CD8-positive, alpha-beta memory T cell (primary cell): ENCODE measurements around the gene CENPV. TPM values are rescaled to one million over a fixed set of nuclear protein-coding genes. Genes with fewer than 3 reads are reported as not detected.

Experiments
- CTCF ChIA-PET: fragments of 350-600 bp; sonication (Branson Sonifier 250); formaldehyde crosslinking; loops from one replicate; lab custom pipeline; 2021; ENCODE audit warnings: antibody characterized with exemption; lab: Charles Lee
- POLR2A ChIA-PET: fragments of 350-600 bp; sonication (Branson Sonifier 250); formaldehyde crosslinking; loops from one replicate; lab custom pipeline; 2021; ENCODE audit warnings: antibody characterized with exemption; lab: Charles Lee
- DNase-seq, 5 donors: peaks; one replicate each; pipeline versions ENCODE4 v3.0.0 to v3.0.0-alpha.2; 2020 to 2022; ENCODE audit warnings: mixed read lengths in 1 of 5
- H3K27ac ChIP-seq: one replicate; pipeline ENCODE4 v1.7.0; 2013; ENCODE audit warnings: low read depth, mild to moderate bottlenecking, low read length, moderate library complexity
- H3K27me3 ChIP-seq: 2 replicates; pipeline ENCODE4 v1.7.0; 2013; ENCODE audit warnings: low read length, mild to moderate bottlenecking; ENCODE audit not compliant: insufficient read depth, poor library complexity, severe bottlenecking
- H3K36me3 ChIP-seq: 2 replicates; pipeline ENCODE4 v1.7.0; 2013; ENCODE audit warnings: mild to moderate bottlenecking, low read length, moderate library complexity; ENCODE audit not compliant: insufficient read depth
- H3K4me1 ChIP-seq: 2 replicates; pipeline ENCODE4 v1.7.0; 2013; ENCODE audit warnings: mild to moderate bottlenecking, low read length, moderate library complexity; ENCODE audit not compliant: insufficient read depth
- H3K4me3 ChIP-seq: 2 replicates; pipeline ENCODE4 v1.7.0; 2013; ENCODE audit warnings: mild to moderate bottlenecking, low read length
- H3K9me3 ChIP-seq: 2 replicates; pipeline ENCODE4 v1.7.0; 2013; ENCODE audit warnings: mild to moderate bottlenecking, low read length
- H3K27ac Mint-ChIP-seq, 8 donors: one replicate each; pipeline ENCODE4 v1.8.0; 2020 to 2021; ENCODE audit warnings: mixed read lengths in 8 of 8, mild to moderate bottlenecking in 6 of 8, inconsistent platforms in 3 of 8, moderate library complexity in 3 of 8
- H3K27me3 Mint-ChIP-seq, 2 donors: one replicate each; pipeline ENCODE4 v1.8.0; 2020 to 2021; ENCODE audit warnings: mixed read lengths in 2 of 2, mild to moderate bottlenecking in 1 of 2, moderate library complexity in 1 of 2
- H3K36me3 Mint-ChIP-seq, 3 donors: one replicate each; pipeline ENCODE4 v1.8.0; 2020 to 2021; ENCODE audit warnings: mixed read lengths in 3 of 3, inconsistent platforms in 1 of 3, mild to moderate bottlenecking in 1 of 3
- H3K4me1 Mint-ChIP-seq, 3 donors: one replicate each; pipeline ENCODE4 v1.8.0; 2020 to 2021; ENCODE audit warnings: mixed read lengths in 3 of 3, inconsistent platforms in 1 of 3, mild to moderate bottlenecking in 1 of 3
- H3K4me3 Mint-ChIP-seq, 7 donors: one replicate each; pipeline ENCODE4 v1.8.0; 2020 to 2021; ENCODE audit warnings: mixed read lengths in 7 of 7, mild to moderate bottlenecking in 6 of 7, moderate library complexity in 4 of 7, inconsistent platforms in 2 of 7
- H3K9me3 Mint-ChIP-seq, 5 donors: one replicate each; pipeline ENCODE4 v1.8.0; 2020 to 2022; ENCODE audit warnings: mixed read lengths in 5 of 5, mild to moderate bottlenecking in 3 of 5, moderate library complexity in 2 of 5, inconsistent platforms in 1 of 5
- polyA plus RNA-seq: library from polyadenylated mRNA; unstranded; fragments of 300-500 nt; fragmentation: Illumina TruSeq; gene quantifications from one replicate; pipeline ENCODE4 v1.2.3, GENCODE V29; 2021
- total RNA-seq, 2 experiments: library from RNA; stranded (reverse); gene quantifications; one replicate each; pipeline ENCODE4 v1.2.3, GENCODE V29; 2021

Gene CENPV
- total and polyA plus RNA-seq, 3 experiments from 2014 or later, result 18.2 to 56.4 (median 53.4) TPM

DNA sequence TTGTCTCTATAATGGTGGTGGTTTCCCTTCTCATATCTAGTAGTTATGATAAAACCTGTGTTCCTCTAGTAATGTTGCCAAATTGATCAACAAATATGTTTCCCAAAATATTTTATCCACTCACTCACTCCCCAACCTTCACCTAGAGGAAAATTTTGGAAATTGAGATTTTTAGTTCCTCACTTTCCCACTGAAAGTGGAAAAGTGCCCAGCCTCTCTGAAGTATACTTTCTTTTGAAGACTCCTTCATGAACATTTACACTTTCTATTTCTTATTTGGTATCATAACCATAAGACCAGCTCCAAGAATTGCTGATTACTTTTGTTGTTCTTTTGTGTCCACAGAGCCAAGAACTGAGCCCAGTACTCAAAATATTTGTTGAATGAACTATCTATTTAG is 5.1 kb upstream of the CENPV start:
- H3K27me3 Mint-ChIP-seq, result no peaks in the 10 kb centered on the region
- POLR2A ChIA-PET, result no interaction called here

GRCh38 chr17:16354585-16354984 is 1.3 kb upstream of the CENPV start:
- H3K27me3 Mint-ChIP-seq, result peaks cover 0 to 2% of the 10 kb centered on the region in 2 donors
- peaks cover 13% of the 10 kb centered on the region for H3K4me1 ChIP-seq
- H3K27ac Mint-ChIP-seq, result peak overlapping the region in 1 of 8 donors; percentile 27
- H3K36me3 Mint-ChIP-seq, result peaks cover 0 to 4% (median 0%) of the 10 kb centered on the region in 3 donors
- H3K9me3 ChIP-seq, result no peaks in the 10 kb centered on the region
- no peak overlapping the region for H3K27ac ChIP-seq
- no peaks in the 10 kb centered on the region for H3K36me3 ChIP-seq
- no peak for DNase-seq
- H3K27me3 ChIP-seq, result no peaks in the 10 kb centered on the region
- H3K9me3 Mint-ChIP-seq, result no peaks in the 10 kb centered on the region
- ChIA-PET CTCF (interaction anchor here (10.7 kb wide), 1 partner anchor 10 kb away, joined by 68 read pairs; no protein-coding TSS in a partner anchor), POLR2A (no interaction called here)
- H3K4me1 Mint-ChIP-seq, result peaks cover 17 to 21% (median 20%) of the 10 kb centered on the region in 3 donors
- H3K4me3 Mint-ChIP-seq, result peak overlapping the region in 6 of 7 donors; percentile 51 to 90 (median 86)
- no peak overlapping the region for H3K4me3 ChIP-seq

More for the DNA sequence above, 5.1 kb upstream of the CENPV start:
- Mint-ChIP-seq H3K27ac (no peak overlapping the region), H3K9me3 (no peaks in the 10 kb centered on the region), H3K36me3 (peaks cover 0 to 2% (median 0%) of the 10 kb centered on the region in 3 donors), H3K4me1 (peaks cover 2 to 5% (median 5%) of the 10 kb centered on the region in 3 donors), H3K4me3 (peak overlapping the region in 1 of 7 donors; percentile 61)
- CTCF ChIA-PET, result no interaction called here
- no peak for DNase-seq
- Histone ChIP-seq H3K4me3 (no peak overlapping the region), H3K27me3 (no peaks in the 10 kb centered on the region), H3K36me3 (no peaks in the 10 kb centered on the region), H3K27ac (no peak overlapping the region), H3K4me1 (peaks cover 4% of the 10 kb centered on the region), H3K9me3 (no peaks in the 10 kb centered on the region)

DNA sequence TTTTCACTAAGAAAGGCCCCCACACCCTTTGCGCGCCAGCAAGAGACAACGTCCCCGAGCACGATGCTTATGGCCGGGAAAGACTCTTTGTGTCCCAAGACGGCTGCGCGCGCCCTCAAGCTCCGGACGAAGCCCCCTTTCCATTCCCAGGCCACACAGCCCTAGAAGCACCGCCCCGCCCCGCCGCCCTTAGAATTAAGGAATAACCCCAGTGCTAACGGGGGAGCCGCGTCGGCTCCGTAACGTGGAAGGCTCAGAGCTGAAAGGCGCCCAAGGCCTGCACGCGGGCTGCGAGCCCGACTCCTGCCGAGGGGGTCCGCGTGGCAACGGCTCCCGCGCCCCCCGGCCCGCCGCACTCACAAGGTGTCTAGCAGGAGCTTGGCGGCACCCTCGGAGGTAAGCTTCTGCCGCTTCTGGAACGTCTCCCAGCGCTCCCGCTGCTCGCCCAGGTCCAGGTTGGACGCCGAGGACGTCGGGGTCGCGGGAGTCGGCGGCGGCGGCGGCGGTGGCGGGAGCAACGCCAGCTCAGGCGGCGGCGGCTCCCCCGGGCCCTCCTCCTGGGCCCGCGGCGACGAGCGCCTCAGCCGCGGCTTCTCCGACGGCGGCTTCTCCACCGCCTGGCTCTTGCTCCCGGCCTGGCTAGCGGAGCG is 477 bp downstream of the CENPV start:
- H3K9me3 ChIP-seq, result no peaks in the 10 kb centered on the region
- no peaks in the 10 kb centered on the region for H3K36me3 ChIP-seq
- Mint-ChIP-seq H3K36me3 (peaks cover 0 to 13% (median 0%) of the 10 kb centered on the region in 3 donors), H3K9me3 (no peaks in the 10 kb centered on the region), H3K4me3 (peak overlapping the region; percentile 93 to 98 (median 94)), H3K27me3 (peaks cover 0 to 2% of the 10 kb centered on the region in 2 donors), H3K4me1 (peaks cover 17 to 21% (median 20%) of the 10 kb centered on the region in 3 donors), H3K27ac (peak overlapping the region; percentile 57 to 95 (median 78))
- H3K4me3 ChIP-seq, result peak overlapping the region; percentile 69
- peaks cover 13% of the 10 kb centered on the region for H3K4me1 ChIP-seq
- H3K27me3 ChIP-seq, result no peaks in the 10 kb centered on the region
- ChIA-PET CTCF (interaction anchor here (0.5 to 10.7 kb wide), 9 partner anchors 8 to 332 kb away, joined by 3 to 68 read pairs (median 4); partner anchors contain the start of gene TRPV2), POLR2A (interaction anchor here (0.6 to 1.6 kb wide), 6 partner anchors 11 to 183 kb away, joined by 3 to 13 read pairs (median 6); partner anchors contain the start of gene UBB)
- DNase-seq, result peak; percentile 10 to 58 (median 47)
- H3K27ac ChIP-seq, result peak overlapping the region; percentile 20

- peaks cover 0 to 2% of the 10 kb centered on the region in 2 donors for H3K27me3 Mint-ChIP-seq
- H3K27me3 ChIP-seq, result no peaks in the 10 kb centered on the region
- peak overlapping the region; percentile 93 to 98 (median 94) for H3K4me3 Mint-ChIP-seq
- H3K4me1 ChIP-seq, result peaks cover 13% of the 10 kb centered on the region
- H3K36me3 ChIP-seq, result no peaks in the 10 kb centered on the region
- H3K9me3 ChIP-seq, result no peaks in the 10 kb centered on the region
- H3K4me1 Mint-ChIP-seq, result peaks cover 17 to 21% (median 20%) of the 10 kb centered on the region in 3 donors
- POLR2A ChIA-PET, result interaction anchor here (0.9 to 1.6 kb wide), 4 partner anchors 11 to 184 kb away, joined by 3 to 13 read pairs (median 6); partner anchors contain the start of gene UBB
- H3K27ac Mint-ChIP-seq, result peak overlapping the region in 6 of 8 donors; percentile 57 to 90 (median 78)
- H3K9me3 Mint-ChIP-seq, result no peaks in the 10 kb centered on the region
- H3K27ac ChIP-seq, result peak overlapping the region; percentile 20
- H3K4me3 ChIP-seq, result peak overlapping the region; percentile 69
- DNase-seq, result peak in 3 of 5 donors; percentile 8 to 31 (median 14)
- CTCF ChIA-PET, result interaction anchor here (0.9 to 10.7 kb wide), 3 partner anchors 8 to 66 kb away, joined by 4 to 68 read pairs (median 15); no protein-coding TSS in a partner anchor
- H3K36me3 Mint-ChIP-seq, result peaks cover 0 to 16% (median 0%) of the 10 kb centered on the region in 3 donors
Observed at GRCh38 chr17:16352303-16352666, 984 bp downstream of the CENPV start.

DNA sequence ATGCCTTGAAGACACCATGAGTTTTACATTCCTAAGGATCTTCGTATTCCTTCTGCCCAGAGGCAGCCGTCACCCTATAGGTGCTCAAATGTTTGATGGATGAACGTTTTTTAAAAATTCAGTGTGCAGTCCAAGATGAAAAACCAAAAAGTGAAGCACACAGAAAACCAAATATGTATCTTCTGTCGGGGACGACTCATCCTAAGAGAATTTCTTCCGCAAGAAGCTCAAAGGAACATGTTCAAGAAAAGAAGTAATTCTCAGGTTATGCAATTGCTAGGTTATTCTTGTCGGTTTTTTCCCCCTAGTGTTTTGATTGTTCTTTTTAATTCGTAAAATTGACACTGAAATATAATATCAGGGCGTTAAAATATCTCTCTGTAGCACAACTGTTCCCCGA is 1.4 kb downstream of the CENPV start:
- ChIA-PET POLR2A (interaction anchor here (1.2 kb wide), 1 partner anchor 12 kb away, joined by 3 read pairs; no protein-coding TSS in a partner anchor), CTCF (interaction anchor here (1.5 to 10.7 kb wide), 2 partner anchors 12 to 64 kb away, joined by 4 to 68 read pairs; partner anchors contain the start of gene TRPV2)
- Histone ChIP-seq H3K9me3 (no peaks in the 10 kb centered on the region), H3K27me3 (no peaks in the 10 kb centered on the region), H3K36me3 (no peaks in the 10 kb centered on the region), H3K27ac (peak overlapping the region; percentile 20), H3K4me1 (peaks cover 13% of the 10 kb centered on the region), H3K4me3 (peak overlapping the region; percentile 69)
- H3K9me3 Mint-ChIP-seq, result no peaks in the 10 kb centered on the region
- H3K4me1 Mint-ChIP-seq, result peaks cover 17 to 21% (median 20%) of the 10 kb centered on the region in 3 donors
- H3K4me3 Mint-ChIP-seq, result peak overlapping the region; percentile 93 to 98 (median 94)
- DNase-seq, result no peak
- H3K27ac Mint-ChIP-seq, result peak overlapping the region in 6 of 8 donors; percentile 57 to 90 (median 78)
- peaks cover 0 to 16% (median 0%) of the 10 kb centered on the region in 3 donors for H3K36me3 Mint-ChIP-seq
- peaks cover 0 to 2% of the 10 kb centered on the region in 2 donors for H3K27me3 Mint-ChIP-seq

DNA sequence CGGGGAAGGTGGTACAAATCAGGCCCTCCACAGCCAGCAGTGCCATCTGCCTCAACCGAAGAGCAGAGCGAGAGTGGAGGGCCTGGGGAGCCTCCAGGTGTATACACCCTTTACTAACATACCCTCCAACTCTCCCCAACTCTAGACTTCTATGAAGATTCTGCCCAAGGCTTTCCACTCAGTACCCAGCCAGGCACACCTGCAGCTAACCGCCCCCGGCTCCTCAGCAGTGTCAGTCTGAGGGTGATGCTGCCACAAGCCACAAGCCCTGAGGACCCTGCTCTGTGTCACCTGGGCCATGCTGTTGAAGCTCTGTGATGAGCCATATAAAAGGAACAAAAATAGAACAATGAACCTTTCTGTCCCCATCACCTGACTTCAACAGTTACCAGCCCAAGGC is 3.8 kb downstream of the CENPV start:
- Mint-ChIP-seq H3K4me1 (peaks cover 17 to 21% (median 20%) of the 10 kb centered on the region in 3 donors), H3K4me3 (peak overlapping the region in 1 of 7 donors; percentile 40), H3K27ac (peak overlapping the region in 2 of 8 donors; percentile 11 to 37), H3K27me3 (peaks cover 0 to 2% of the 10 kb centered on the region in 2 donors), H3K36me3 (peaks cover 0 to 21% (median 0%) of the 10 kb centered on the region in 3 donors), H3K9me3 (no peaks in the 10 kb centered on the region)
- Histone ChIP-seq H3K27ac (no peak overlapping the region), H3K36me3 (no peaks in the 10 kb centered on the region), H3K4me1 (peaks cover 13% of the 10 kb centered on the region), H3K9me3 (no peaks in the 10 kb centered on the region), H3K27me3 (no peaks in the 10 kb centered on the region), H3K4me3 (no peak overlapping the region)
- DNase-seq, result no peak
- ChIA-PET POLR2A (interaction anchor here (0.7 kb wide), 2 partner anchors 11 to 29 kb away, joined by 3 read pairs; no protein-coding TSS in a partner anchor), CTCF (interaction anchor here (10.7 kb wide), 1 partner anchor 15 kb away, joined by 68 read pairs; no protein-coding TSS in a partner anchor)

DNA sequence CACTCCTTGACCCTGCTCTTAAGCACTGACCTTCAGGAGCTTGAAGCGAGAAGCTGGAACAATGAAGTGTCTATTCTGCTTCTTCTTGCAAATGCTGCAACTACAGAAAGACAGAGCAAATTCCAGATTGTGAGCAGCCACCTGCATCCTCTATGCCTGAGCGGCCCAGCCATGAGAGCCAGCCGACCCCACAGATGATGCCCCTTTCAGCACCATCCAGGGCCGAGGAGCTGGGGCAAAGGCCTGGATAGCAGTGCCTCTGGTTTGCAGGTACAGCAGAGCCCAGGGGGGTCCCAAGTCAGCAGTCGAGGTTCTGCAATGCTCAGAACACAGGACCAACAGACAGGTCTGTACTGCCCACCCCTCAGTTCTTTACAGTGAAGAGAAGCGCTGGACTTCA is 4.7 kb downstream of the CENPV start:
- CTCF ChIA-PET, result interaction anchor here (10.7 kb wide), 1 partner anchor 16 kb away, joined by 68 read pairs; no protein-coding TSS in a partner anchor
- no peaks in the 10 kb centered on the region for H3K27me3 ChIP-seq
- H3K27me3 Mint-ChIP-seq, result peaks cover 0 to 2% of the 10 kb centered on the region in 2 donors
- peaks cover 14 to 16% (median 16%) of the 10 kb centered on the region in 3 donors for H3K4me1 Mint-ChIP-seq
- H3K9me3 ChIP-seq, result no peaks in the 10 kb centered on the region
- peaks cover 9% of the 10 kb centered on the region for H3K4me1 ChIP-seq
- H3K4me3 Mint-ChIP-seq, result peak overlapping the region in 1 of 7 donors; percentile 40
- H3K9me3 Mint-ChIP-seq, result no peaks in the 10 kb centered on the region
- H3K27ac ChIP-seq, result no peak overlapping the region
- no peak overlapping the region for H3K4me3 ChIP-seq
- no peaks in the 10 kb centered on the region for H3K36me3 ChIP-seq
- H3K36me3 Mint-ChIP-seq, result peaks cover 0 to 28% (median 2%) of the 10 kb centered on the region in 3 donors
- H3K27ac Mint-ChIP-seq, result peak overlapping the region in 1 of 8 donors; percentile 47
- no peak for DNase-seq
- POLR2A ChIA-PET, result no interaction called here
